ENCODE data around the gene REV1.

DNA sequence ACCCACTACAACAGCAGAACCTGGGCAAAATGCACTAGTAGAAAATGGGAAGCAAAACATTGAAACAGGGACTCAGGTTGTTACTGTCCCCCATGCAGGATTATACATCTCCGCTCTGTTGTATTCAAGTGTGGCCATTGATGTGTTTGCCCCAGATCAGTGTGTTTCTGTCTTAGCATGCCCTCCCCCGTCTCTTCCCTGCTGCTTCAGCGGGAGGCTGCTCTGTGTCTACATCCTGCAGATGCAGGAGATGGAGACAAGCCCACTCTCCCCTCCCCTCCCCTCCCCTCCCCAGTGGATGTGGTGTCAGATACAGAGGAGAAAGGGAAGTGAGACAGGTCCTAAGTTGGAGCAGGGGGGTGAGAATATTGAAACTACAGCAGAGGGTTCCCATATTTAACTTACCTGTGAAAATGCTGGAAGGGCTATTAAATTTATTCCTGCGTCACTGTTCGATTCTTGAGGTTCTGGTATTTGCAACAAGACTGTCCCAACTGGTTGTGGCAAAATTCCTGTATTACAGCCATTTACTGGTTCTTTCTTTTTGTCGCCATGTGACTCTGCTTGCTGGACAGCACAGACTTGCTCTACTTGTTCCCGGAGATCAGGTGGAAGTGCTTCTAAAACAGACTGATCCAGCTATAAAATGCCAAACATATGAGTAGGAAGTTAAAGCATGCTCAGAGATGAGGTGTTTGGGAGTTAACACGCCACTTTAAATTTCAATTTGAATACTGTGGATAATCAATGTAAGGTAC, 85.6 kb downstream of the REV1 start:
- TF ChIP-seq CTCF (IDR thresholded peaks at IDR 0.05) (no peak), POLR2A (IDR thresholded peaks at IDR 0.05) (no peak)
